SW480 (cell line): Measurements from ENCODE around the gene CAPN12.

Source experiments
- DNase-seq: peaks from one replicate; pipeline ENCODE4 v3.0.0-alpha.2; 2016; ENCODE audit warnings: low spot score

CAPN12 gene

DNA sequence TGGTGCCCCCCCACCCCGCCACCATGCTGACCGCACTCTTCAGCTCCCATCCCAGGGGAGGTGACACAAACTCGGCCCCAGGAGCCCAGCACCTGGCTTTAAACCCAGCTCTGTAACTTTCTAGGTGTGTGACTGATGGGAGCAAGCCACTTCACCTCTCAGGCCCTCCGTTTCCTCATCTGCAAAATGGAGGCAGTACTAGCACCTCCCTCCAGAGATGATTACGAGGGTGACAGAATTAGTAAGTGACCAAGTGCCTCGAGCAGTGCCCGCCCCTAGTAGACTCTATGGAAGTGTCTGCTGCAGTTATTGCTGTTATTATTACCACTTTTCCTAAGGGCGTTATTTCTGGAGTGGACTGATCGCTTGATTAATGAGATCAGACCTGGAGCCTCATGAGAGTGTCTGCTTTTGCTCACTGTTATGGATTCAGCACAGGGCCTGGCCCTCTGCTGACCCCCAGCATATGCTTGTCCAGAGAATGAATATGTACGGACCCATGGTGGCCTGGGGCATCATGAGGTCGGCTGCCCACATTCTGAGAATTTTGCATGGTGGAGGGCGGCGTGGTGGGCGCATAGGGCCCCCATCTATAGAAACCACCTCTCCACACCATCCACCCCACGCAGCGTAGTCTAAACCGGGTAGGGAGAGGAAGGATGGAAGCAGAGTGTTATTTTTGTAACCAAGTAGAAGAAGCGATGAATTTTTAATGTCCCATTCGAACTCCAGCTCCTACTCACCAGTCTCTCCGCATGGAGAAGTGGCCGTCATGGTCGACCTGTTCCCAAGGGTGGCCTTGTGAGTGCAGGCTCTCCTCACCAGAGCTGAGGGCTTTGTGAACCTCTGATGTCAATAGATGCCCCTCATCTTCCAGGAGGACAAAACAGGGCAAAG lies 48.2 kb downstream of the CAPN12 start:
- DNase-seq, result no peak

GRCh38 chr19:38695317-38695683 lies 49.0 kb downstream of the CAPN12 start:
- DNase-seq, result no peak

- DNase-seq, result peak; percentile 100
Observed at GRCh38 chr19:38693380-38694223, 50.7 kb downstream of the CAPN12 start.

GRCh38 chr19:38692458-38693379 lies 51.6 kb downstream of the CAPN12 start:
- DNase-seq, result peak; percentile 70

DNA sequence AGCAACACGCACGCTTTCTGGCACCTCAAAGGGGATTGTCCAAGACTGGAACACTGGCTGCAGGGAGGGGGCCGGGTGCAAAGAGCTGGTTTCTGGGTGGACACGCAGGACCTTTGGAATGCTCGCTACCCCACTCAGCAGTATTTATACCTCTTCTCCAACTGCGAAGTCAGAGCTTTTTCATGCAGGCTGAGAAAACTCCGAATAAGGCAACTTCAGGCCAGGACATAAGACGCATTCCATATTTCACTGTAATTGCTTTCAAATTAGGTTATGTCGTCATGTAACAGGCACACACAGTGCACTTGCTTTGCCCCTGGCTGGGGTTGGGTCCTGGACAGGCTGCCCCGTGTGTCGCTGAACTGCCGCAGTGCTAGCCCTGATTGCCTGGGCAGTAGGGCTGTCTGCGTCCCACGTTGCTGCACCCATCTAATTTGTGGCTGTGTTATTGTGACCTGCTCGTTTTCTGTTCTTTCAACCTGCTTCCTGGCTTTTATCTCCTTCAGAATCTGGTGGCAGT lies 52.3 kb downstream of the CAPN12 start:
- peak; percentile 95 for DNase-seq

- DNase-seq, result no peak
Observed at GRCh38 chr19:38690832-38691231, 53.4 kb downstream of the CAPN12 start.

- DNase-seq, result no peak
Observed at GRCh38 chr19:38690146-38690545, 54.1 kb downstream of the CAPN12 start.

DNA sequence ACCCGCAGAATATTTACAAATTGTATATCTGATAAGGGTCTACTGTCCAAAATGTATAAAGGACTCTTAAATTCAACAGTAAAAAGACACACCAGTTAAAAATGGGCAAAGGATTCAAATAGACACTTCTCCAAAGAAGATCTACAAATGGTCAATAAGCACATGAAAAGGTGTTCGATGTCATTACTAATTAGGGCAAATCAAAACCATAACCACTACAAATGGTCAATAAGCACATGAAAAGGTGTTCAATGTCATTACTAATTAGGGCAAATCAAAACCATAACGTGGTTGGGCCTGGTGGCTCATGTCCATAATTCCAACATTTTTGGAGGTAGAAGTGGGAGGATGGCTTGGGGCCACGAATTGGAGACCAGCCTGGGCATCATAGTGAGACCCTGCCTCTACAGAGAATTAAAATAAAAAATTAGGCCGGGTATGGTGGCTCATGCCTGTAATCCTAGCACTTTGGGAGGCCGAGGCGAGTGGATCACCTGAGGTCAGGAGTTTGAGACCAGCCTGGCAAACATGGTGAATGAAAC lies 56.4 kb downstream of the CAPN12 start:
- no peak for DNase-seq

DNA sequence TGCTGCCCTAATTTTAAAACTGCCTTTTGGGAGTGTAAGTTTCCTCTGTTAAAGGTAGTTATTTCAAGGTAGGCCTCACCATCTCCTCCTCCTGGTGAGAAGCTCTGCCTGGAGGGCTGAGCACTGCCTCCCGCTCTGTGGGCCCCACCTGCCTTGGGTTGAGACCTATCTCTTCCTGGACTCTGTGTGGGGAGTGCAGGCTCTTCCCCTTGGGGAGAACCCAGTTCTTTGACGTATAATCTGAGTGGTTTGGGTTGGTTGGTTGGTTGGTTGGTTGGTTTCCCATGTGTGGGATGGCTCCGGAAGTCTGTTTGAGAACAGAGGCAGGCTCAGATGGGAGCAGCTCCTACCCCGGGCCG lies 57.8 kb downstream of the CAPN12 start:
- no peak for DNase-seq

DNA sequence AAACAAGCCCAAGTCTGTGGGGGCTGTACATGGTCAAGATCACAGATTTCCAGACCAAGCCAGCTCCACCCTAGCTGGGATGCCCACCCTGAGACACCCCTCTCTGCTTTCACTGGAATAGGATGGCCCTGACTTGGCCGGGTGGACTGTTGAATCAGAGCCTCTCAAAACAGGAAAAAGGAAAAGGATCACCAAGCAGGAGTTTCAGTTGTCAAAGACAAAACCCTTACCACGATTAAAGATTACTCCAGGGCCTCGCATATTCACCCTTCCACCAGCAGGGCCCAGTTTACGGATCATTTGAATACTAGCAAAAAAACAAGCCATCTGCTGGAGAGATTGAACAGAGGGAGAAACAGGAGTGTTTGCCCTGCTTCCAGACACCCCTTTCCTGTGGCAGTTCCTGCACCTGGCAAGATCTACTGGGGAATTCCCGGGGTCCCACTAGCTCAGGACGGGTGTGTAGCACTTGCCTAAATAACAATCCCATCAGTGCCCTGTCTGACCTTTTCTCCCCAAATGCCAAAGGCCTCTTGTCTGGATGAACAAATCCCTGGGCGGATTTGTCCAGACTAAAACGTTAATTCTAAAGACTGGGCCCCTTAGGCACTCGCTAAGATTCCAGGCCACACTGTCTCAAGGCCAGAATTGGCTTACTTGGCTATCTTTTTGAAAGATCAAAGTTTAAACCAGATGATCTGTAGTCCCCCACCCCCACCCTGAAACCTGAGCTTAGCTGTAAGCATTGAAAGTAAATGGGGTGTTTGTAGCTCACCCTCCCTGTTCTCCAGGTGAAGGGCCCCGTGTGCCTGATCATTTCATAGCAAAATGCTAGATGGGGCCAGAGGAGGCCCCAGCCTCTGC lies 58.4 kb downstream of the CAPN12 start:
- peak; percentile 86 for DNase-seq

DNA sequence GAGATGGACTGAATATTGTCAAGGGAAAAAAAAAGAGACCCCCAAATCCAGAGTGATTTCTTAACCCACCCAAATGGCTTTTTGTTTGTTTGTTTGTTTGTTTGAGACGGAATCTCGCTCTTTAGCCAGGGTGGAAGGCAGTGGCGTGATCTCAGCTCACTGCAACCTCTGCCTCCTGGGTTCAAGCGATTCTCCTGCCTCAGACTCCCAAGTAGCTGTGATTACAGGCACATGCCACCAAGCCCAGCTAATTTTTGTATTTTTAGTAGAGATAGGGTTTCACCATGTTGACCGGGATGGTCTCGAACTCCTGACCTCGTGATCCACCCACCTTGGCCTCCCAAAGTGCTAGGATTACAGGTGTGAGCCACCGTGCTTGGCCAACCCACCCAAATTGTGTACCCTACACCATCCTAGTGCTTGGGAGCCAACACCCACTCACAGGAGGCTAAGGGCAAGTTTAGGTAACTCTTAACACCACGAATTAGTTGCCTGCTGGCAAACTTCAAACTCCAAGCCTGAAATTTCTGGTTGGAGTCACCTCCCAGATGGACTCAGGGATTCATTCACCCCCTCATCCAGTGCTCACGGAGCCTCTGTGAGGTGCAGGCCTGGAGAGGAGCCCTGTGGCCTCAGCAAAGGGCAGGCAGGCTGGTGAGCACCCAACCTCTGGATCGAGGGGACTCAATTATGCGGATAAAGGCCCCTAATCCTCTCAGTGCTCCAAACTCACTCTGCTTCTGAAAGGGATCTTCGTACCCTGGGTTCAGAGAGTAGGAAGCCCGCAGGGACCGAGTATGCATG lies 59.2 kb downstream of the CAPN12 start:
- no peak for DNase-seq

DNA sequence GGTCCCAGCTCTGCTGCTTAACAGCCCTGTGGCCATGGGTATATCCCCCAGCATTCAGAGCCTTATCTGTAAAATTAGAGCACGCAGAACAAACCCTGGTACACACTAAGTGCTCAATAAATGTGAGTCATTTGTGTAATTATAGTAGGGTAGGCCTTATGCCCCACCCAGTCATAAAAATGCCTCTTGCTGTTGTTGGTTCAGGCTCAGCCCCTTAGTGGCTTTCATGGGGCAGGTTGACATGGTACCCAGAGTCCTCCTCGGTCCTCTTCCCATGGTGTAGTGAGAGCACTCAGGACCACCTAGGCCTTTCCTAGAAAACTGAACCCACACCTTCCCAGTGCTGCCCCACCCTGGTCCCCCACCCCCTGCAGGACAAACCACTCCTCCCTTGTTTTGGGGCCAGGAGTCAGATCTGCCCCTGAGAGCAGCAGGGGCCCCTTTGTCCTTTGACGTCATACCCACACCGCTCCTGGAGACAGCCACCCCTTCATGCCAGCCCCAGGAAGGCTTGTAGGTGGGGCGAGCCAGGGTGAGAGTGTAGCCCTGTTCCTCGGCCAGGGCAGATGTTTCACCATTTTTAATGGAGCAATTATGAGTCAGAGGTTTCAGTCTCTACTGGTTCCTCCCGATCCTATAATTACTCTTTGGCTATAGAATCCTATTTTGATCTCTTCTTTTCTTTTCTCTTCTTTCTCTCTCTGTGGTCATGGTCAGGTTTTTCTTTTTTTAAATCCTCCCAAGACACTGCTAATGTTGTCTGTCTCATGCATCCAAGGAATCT lies 60.0 kb downstream of the CAPN12 start:
- peak; percentile 100 for DNase-seq

DNA sequence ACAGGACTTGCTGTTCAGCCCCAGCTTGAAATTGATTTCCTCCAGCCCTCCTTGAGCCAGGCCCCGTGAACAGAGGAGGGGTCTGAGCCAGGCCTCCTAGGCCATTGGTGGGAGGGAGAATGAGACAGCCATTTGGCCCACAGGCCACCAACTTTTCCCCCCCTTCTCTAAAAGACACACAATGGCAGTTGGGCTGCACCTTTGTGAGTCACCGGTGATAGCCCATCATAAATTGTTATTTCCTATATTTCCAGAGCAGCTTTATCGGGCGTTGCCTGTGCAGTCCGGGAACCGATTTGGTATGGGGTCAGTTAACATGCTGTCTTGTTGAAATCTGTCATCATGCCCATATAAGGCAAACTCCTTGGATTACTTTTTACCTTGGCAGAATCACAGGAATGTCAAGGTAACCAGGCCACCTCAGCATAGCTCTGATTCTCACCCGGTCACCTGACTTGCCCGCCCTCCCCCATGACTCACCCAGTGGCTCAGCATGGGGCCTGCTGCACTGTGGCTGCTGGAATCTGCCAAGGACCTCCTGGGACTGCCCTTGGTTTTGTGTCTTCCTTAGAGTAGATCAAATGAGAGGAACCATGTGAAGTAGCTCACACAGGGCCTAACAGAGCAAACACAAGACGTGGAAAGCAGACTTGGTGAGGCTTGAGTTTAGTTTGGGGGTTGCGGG lies 60.7 kb downstream of the CAPN12 start:
- DNase-seq, result peak; percentile 100

DNA sequence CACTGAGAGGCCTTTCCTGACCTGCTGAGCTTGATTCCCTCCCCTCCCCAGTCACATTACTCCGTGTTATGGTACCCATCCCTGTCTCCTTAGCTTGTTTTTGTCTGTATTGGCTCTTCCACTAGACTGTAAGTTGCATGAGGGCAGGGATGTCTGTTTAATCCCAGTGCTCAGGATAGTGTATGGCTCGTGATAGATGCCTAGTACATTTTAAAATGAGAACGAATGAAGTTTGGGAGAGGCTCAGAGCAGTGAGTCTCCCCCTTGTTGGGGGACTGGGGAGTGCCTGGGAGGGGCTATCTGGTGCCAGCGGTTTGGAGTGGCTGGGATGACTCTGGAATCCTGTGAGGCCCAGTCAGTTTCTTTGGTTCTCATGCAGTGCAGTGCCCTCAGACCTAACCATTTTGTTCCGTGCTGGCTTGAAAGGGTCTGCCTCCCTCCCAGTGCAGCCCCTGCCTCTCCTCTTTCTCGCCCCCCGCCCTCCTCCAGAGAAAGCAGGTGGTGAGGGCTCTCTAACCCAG lies 61.3 kb downstream of the CAPN12 start:
- DNase-seq, result peak; percentile 86

- DNase-seq, result no peak
Observed at GRCh38 chr19:38682195-38682867, 61.9 kb downstream of the CAPN12 start.
